SK-N-SH treated with all-trans-retinoic acid at 6 μM for 48 hours (cell line): ENCODE data around the gene ALK.

ENCODE experiments used
- ATAC-seq: fragments of 200-7000 bp; cut with Tn5 transposase; 3 replicates; pipeline ENCODE4 v1.9.1; 2020; ENCODE audit warnings: mild to moderate bottlenecking, moderate library complexity
- ARNTL ChIP-seq: fragments of 450-650 bp; formaldehyde crosslinking; IDR thresholded peaks from 2 replicates; pipeline ENCODE4 v1.5.0; 2020; ENCODE audit warnings: low read depth, mild to moderate bottlenecking, moderate library complexity, borderline replicate concordance
- BACH2 ChIP-seq: fragments of 250-450 bp; sonication (Bioruptor Pico); IDR thresholded peaks from 2 replicates; pipeline ENCODE4 v1.9.0; 2021; ENCODE audit warnings: mild to moderate bottlenecking, borderline replicate concordance
- CSDC2 ChIP-seq: fragments of 250-450 bp; sonication (Bioruptor Pico); IDR thresholded peaks from 2 replicates; pipeline ENCODE4 v1.5.0; 2020; ENCODE audit warnings: mild to moderate bottlenecking, moderate library complexity
- ESRRG ChIP-seq: fragments of 250-450 bp; sonication (Bioruptor Pico); IDR thresholded peaks from 2 replicates; pipeline ENCODE4 v1.6.1; 2021; ENCODE audit warnings: mild to moderate bottlenecking
- GLIS3 ChIP-seq: fragments of 250-450 bp; sonication (Bioruptor Pico); IDR thresholded peaks from 2 replicates; pipeline ENCODE4 v1.5.0; 2020; ENCODE audit warnings: mild to moderate bottlenecking, moderate library complexity
- ISL1 ChIP-seq: fragments of 250-450 bp; sonication (Bioruptor Pico); IDR thresholded peaks from 2 replicates; pipeline ENCODE4 v2.1.2; 2022; ENCODE audit warnings: mild to moderate bottlenecking, moderate library complexity
- OSR1 ChIP-seq: fragments of 250-450 bp; sonication (Bioruptor Pico); IDR thresholded peaks from 2 replicates; pipeline ENCODE4 v1.8.0; 2022; ENCODE audit warnings: moderate library complexity, mild to moderate bottlenecking, inconsistent platforms
- PPARA ChIP-seq: fragments of 250-450 bp; sonication (Bioruptor Pico); IDR thresholded peaks from 2 replicates; pipeline ENCODE4 v1.5.0; 2020; ENCODE audit warnings: mild to moderate bottlenecking, borderline replicate concordance
- RARB ChIP-seq: fragments of 250-450 bp; sonication (Bioruptor Pico); IDR thresholded peaks from 2 replicates; pipeline ENCODE4 v1.8.0; 2021; ENCODE audit warnings: mild to moderate bottlenecking, moderate library complexity
- TCF4 ChIP-seq: fragments of 250-450 bp; sonication (Bioruptor Pico); IDR thresholded peaks from 2 replicates; pipeline ENCODE4 v1.8.0; 2021; ENCODE audit warnings: mild to moderate bottlenecking, moderate library complexity, borderline replicate concordance
- TOX ChIP-seq: fragments of 250-450 bp; sonication (Bioruptor Pico); IDR thresholded peaks from 2 replicates; pipeline ENCODE4 v1.8.0; 2021; ENCODE audit warnings: mild to moderate bottlenecking, moderate library complexity, borderline replicate concordance
- ZC3H10 ChIP-seq: fragments of 250-450 bp; sonication (Bioruptor Pico); IDR thresholded peaks from 2 replicates; pipeline ENCODE4 v1.5.1; 2021; ENCODE audit warnings: mild to moderate bottlenecking, moderate library complexity
- ZFP3 ChIP-seq: fragments of 250-450 bp; sonication (Bioruptor Pico); IDR thresholded peaks from 2 replicates; pipeline ENCODE4 v1.5.0; 2020; ENCODE audit warnings: mild to moderate bottlenecking, moderate library complexity
- ZFP30 ChIP-seq: fragments of 450-650 bp; formaldehyde crosslinking; IDR thresholded peaks from 2 replicates; pipeline ENCODE4 v1.5.0; 2022; ENCODE audit warnings: mild to moderate bottlenecking, moderate library complexity
- ZNF565 ChIP-seq: fragments of 450-650 bp; formaldehyde crosslinking; conservative IDR thresholded peaks from 2 replicates; pipeline ENCODE4 v1.5.0; 2020; ENCODE audit warnings: low read depth, mild to moderate bottlenecking, moderate library complexity
- ZNF70 ChIP-seq: fragments of 450-650 bp; formaldehyde crosslinking; IDR thresholded peaks from 2 replicates; pipeline ENCODE4 v1.5.0; 2020; ENCODE audit warnings: mild to moderate bottlenecking, moderate library complexity
- ZNF8 ChIP-seq: fragments of 450-650 bp; formaldehyde crosslinking; IDR thresholded peaks from 2 replicates; pipeline ENCODE4 v1.5.0; 2020; ENCODE audit warnings: mild to moderate bottlenecking, moderate library complexity
- TF ChIP-seq, protein P1 (sequence below): fragments of 250-450 bp; sonication (Bioruptor Pico); IDR thresholded peaks from 2 replicates; pipeline ENCODE4 v1.5.0; 2020; ENCODE audit warnings: mild to moderate bottlenecking, moderate library complexity
- TF ChIP-seq, protein P2 (sequence below): fragments of 250-450 bp; sonication (Bioruptor Pico); IDR thresholded peaks from 2 replicates; pipeline ENCODE4 v1.8.0; 2020; ENCODE audit warnings: mild to moderate bottlenecking, moderate library complexity, borderline replicate concordance
- TF ChIP-seq, protein P3 (sequence below): fragments of 250-450 bp; sonication (Bioruptor Pico); IDR thresholded peaks from 2 replicates; pipeline ENCODE4 v1.5.1; 2020; ENCODE audit warnings: low read depth, mild to moderate bottlenecking, moderate library complexity
- TF ChIP-seq, protein P4 (sequence below): fragments of 250-450 bp; sonication (Bioruptor Pico); IDR thresholded peaks from 2 replicates; pipeline ENCODE4 v1.5.1; 2021; ENCODE audit warnings: mild to moderate bottlenecking, moderate library complexity

ALK gene

DNA sequence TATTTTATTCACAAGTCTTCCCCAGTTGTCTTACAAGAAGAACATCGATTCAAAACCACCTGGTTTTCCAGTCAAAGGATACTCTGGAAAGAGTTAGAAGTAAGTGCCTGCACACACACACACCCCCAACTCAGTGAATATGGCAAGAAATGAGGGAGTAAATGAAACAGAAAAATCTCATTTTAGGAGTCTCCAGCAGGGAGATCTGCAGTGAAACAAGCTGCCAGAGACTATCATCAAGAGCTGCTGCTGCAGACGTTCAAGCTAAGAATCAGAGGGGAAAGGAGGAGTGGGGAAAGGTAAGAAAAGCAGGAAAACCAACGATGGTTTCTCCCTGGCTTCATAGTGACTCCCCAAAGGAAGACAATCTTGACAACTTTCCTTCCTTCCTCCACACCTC, 2.4 kb downstream of the ALK start:
- TF ChIP-seq RARB (no peak), CSDC2 (no peak), GLIS3 (no peak), PPARA (CRISPR knock-in tag) (no peak), ZFP3 (CRISPR knock-in tag) (no peak), ZFP30 (CRISPR knock-in tag) (no peak), ESRRG (CRISPR knock-in tag) (no peak), ZNF565 (CRISPR knock-in tag) (no peak), ZNF8 (no peak), ZC3H10 (no peak), ARNTL (CRISPR knock-in tag) (no peak), TCF4 (CRISPR knock-in tag) (no peak), ZNF70 (no peak), ISL1 (CRISPR knock-in tag) (no peak)
- TF ChIP-seq, protein P1, sequence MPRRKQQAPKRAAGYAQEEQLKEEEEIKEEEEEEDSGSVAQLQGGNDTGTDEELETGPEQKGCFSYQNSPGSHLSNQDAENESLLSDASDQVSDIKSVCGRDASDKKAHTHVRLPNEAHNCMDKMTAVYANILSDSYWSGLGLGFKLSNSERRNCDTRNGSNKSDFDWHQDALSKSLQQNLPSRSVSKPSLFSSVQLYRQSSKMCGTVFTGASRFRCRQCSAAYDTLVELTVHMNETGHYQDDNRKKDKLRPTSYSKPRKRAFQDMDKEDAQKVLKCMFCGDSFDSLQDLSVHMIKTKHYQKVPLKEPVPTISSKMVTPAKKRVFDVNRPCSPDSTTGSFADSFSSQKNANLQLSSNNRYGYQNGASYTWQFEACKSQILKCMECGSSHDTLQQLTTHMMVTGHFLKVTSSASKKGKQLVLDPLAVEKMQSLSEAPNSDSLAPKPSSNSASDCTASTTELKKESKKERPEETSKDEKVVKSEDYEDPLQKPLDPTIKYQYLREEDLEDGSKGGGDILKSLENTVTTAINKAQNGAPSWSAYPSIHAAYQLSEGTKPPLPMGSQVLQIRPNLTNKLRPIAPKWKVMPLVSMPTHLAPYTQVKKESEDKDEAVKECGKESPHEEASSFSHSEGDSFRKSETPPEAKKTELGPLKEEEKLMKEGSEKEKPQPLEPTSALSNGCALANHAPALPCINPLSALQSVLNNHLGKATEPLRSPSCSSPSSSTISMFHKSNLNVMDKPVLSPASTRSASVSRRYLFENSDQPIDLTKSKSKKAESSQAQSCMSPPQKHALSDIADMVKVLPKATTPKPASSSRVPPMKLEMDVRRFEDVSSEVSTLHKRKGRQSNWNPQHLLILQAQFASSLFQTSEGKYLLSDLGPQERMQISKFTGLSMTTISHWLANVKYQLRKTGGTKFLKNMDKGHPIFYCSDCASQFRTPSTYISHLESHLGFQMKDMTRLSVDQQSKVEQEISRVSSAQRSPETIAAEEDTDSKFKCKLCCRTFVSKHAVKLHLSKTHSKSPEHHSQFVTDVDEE (CRISPR knock-in tag), result no peak
- TF ChIP-seq, protein P2, sequence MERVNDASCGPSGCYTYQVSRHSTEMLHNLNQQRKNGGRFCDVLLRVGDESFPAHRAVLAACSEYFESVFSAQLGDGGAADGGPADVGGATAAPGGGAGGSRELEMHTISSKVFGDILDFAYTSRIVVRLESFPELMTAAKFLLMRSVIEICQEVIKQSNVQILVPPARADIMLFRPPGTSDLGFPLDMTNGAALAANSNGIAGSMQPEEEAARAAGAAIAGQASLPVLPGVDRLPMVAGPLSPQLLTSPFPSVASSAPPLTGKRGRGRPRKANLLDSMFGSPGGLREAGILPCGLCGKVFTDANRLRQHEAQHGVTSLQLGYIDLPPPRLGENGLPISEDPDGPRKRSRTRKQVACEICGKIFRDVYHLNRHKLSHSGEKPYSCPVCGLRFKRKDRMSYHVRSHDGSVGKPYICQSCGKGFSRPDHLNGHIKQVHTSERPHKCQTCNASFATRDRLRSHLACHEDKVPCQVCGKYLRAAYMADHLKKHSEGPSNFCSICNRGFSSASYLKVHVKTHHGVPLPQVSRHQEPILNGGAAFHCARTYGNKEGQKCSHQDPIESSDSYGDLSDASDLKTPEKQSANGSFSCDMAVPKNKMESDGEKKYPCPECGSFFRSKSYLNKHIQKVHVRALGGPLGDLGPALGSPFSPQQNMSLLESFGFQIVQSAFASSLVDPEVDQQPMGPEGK (CRISPR knock-in tag), result no peak
- TF ChIP-seq, protein P3, sequence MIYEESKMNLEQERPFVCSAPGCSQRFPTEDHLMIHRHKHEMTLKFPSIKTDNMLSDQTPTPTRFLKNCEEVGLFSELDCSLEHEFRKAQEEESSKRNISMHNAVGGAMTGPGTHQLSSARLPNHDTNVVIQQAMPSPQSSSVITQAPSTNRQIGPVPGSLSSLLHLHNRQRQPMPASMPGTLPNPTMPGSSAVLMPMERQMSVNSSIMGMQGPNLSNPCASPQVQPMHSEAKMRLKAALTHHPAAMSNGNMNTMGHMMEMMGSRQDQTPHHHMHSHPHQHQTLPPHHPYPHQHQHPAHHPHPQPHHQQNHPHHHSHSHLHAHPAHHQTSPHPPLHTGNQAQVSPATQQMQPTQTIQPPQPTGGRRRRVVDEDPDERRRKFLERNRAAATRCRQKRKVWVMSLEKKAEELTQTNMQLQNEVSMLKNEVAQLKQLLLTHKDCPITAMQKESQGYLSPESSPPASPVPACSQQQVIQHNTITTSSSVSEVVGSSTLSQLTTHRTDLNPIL (CRISPR knock-in tag), result no peak
- TF ChIP-seq, protein P4, sequence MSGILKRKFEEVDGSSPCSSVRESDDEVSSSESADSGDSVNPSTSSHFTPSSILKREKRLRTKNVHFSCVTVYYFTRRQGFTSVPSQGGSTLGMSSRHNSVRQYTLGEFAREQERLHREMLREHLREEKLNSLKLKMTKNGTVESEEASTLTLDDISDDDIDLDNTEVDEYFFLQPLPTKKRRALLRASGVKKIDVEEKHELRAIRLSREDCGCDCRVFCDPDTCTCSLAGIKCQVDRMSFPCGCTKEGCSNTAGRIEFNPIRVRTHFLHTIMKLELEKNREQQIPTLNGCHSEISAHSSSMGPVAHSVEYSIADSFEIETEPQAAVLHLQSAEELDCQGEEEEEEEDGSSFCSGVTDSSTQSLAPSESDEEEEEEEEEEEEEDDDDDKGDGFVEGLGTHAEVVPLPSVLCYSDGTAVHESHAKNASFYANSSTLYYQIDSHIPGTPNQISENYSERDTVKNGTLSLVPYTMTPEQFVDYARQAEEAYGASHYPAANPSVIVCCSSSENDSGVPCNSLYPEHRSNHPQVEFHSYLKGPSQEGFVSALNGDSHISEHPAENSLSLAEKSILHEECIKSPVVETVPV (CRISPR knock-in tag), result no peak
- ATAC-seq, result no peak

DNA sequence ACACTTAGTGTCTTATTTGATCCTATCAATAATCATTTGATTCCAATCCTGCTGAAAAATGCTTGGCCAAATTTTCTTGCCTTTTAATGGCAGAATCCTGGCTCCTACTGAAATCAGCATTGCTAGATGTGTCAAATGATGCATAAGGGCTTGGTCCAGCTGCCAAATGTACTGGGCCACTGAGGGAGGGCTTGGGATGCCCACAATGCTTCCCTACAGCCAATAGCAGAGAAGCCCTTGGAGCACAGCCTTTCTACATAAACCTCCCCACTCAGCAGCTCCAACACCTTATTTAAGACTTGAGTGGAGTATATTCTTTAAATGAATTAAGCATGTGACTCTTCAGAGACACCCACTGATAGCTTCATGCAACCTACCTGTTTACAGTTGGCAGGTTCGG, 3.6 kb downstream of the ALK start:
- no peak for TF ChIP-seq ZC3H10
- TF ChIP-seq ZNF8, result no peak
- no peak for TF ChIP-seq ZFP3 (CRISPR knock-in tag)
- ATAC-seq, result no peak

DNA sequence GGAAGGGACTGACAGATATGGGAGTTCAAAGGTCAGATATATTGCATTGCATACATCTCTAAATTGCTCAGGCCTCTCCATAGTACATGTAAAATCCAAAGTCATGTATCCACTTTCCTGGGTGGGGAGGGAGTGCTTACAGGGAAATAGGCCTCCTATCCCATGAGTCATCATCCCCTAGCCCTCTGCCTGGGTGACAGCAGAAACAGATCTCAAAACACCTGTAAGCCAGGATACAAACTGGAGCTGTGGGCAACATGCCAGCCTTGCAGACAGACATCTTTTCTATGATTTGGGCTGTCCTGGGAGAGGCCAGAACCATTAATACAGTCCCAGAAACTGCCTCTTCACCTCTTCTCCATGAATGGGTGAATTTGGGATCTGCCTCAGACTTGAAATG, 4.8 kb downstream of the ALK start:
- ATAC-seq, result no peak
- TF ChIP-seq ZNF8 (no peak), TCF4 (CRISPR knock-in tag) (no peak), BACH2 (CRISPR knock-in tag) (no peak), ARNTL (CRISPR knock-in tag) (no peak), PPARA (CRISPR knock-in tag) (no peak), CSDC2 (no peak), ZFP30 (CRISPR knock-in tag) (no peak), TOX (CRISPR knock-in tag) (no peak), ZNF565 (CRISPR knock-in tag) (no peak), ZNF70 (no peak), ZFP3 (CRISPR knock-in tag) (no peak), OSR1 (no peak), RARB (no peak), GLIS3 (no peak)
- TF ChIP-seq, protein P3 (CRISPR knock-in tag), result no peak
